ENCODE measurements around the gene ARID1B. TPM values are rescaled to one million over a fixed set of nuclear protein-coding genes. Genes with fewer than 3 reads are reported as not detected.

The ARID1B gene
- total and polyA plus RNA-seq, 10 of the 15 experiments (the other 5 are each of a cell fraction or from before 2014, with no cell fraction given), result 24.7 to 133 (median 54.6) TPM

- no peak for TF ChIP-seq EZH2 (IDR thresholded peaks at IDR 0.05; ENCODE audit: borderline replicate concordance, control insufficient read depth, low read depth, low read length)
These were observed 1.5 kb downstream of the ARID1B start (continued) for GRCh38 chr6:156778454-156779205.

GRCh38 chr6:156779206-156780094, 2.3 kb downstream of the ARID1B start:
- BruUV-seq (replicated peaks), result no TSS peak
- DNase-seq (ENCODE audit: low read depth, low spot score), result no peak
- no peak for TF ChIP-seq SUPT20H (IDR thresholded peaks at IDR 0.05; ENCODE audit: borderline replicate concordance, control insufficient read depth, low read depth, low read length)
- TF ChIP-seq IRF4 (IDR thresholded peaks at IDR 0.05; ENCODE audit: low read depth, low read length), result no peak
- TF ChIP-seq SREBF1 (IDR thresholded peaks at IDR 0.05; ENCODE audit: low read length), result no peak
- TF ChIP-seq ESRRA (IDR thresholded peaks at IDR 0.05; ENCODE audit: low read length), result no peak
- no peak for TF ChIP-seq SRF (IDR thresholded peaks at IDR 0.05; ENCODE audit: low read depth in 2 of 2, low read length in 2 of 2)
- TF ChIP-seq NR2F1 (conservative IDR thresholded peaks at IDR 0.05), result 0 out of 2 replicates have a peak, but pooled peaks have one; percentile 15
- TF ChIP-seq ZNF384 (IDR thresholded peaks at IDR 0.05; ENCODE audit: borderline replicate concordance, low read depth, low read length), result no peak
- TF ChIP-seq SMARCA5 (IDR thresholded peaks at IDR 0.05), result peak; percentile 59; the same call in 1 of the 2 replicates
- TF ChIP-seq, protein P1, sequence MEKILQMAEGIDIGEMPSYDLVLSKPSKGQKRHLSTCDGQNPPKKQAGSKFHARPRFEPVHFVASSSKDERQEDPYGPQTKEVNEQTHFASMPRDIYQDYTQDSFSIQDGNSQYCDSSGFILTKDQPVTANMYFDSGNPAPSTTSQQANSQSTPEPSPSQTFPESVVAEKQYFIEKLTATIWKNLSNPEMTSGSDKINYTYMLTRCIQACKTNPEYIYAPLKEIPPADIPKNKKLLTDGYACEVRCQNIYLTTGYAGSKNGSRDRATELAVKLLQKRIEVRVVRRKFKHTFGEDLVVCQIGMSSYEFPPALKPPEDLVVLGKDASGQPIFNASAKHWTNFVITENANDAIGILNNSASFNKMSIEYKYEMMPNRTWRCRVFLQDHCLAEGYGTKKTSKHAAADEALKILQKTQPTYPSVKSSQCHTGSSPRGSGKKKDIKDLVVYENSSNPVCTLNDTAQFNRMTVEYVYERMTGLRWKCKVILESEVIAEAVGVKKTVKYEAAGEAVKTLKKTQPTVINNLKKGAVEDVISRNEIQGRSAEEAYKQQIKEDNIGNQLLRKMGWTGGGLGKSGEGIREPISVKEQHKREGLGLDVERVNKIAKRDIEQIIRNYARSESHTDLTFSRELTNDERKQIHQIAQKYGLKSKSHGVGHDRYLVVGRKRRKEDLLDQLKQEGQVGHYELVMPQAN (conservative IDR thresholded peaks at IDR 0.05), result peak; percentile 50; the same call in 1 of the 2 replicates
- TF ChIP-seq SIN3A (IDR thresholded peaks at IDR 0.05; ENCODE audit: low read depth, low read length), result no peak
- TF ChIP-seq SMAD5 (IDR thresholded peaks at IDR 0.05; ENCODE audit: low read depth), result peak; percentile 41; the same call in 1 of the 2 replicates
- TF ChIP-seq YY1 (IDR thresholded peaks at IDR 0.05; ENCODE audit: low read depth, low read length), result peak; percentile 52; the same call in 1 of the 2 replicates
- TF ChIP-seq POLR2AphosphoS5 (IDR thresholded peaks at IDR 0.05; ENCODE audit: low read length), result peak; percentile 28; the same call in 1 of the 2 replicates
- TF ChIP-seq GATAD2B (conservative IDR thresholded peaks at IDR 0.05; ENCODE audit: low read depth), result peak; percentile 56
- no peak for TF ChIP-seq CHD4 (IDR thresholded peaks at IDR 0.05)
- TF ChIP-seq RUNX3 (IDR thresholded peaks at IDR 0.05; ENCODE audit: low read length), result 0 out of 2 replicates have a peak, but pooled peaks have one; percentile 6
- peak; percentile 23; the same call in 1 of the 2 replicates for TF ChIP-seq DPF2 (IDR thresholded peaks at IDR 0.05)
- peak; percentile 38 for TF ChIP-seq HDAC6 (IDR thresholded peaks at IDR 0.05; ENCODE audit: unreplicated experiment)
- TF ChIP-seq IKZF1 (conservative IDR thresholded peaks at IDR 0.05), result peak; percentile 74

More at GRCh38 chr6:156779206-156780094, 2.3 kb downstream of the ARID1B start:
- Histone ChIP-seq H4K20me1 (ENCODE audit: control insufficient read depth, insufficient read depth) (no peaks in the 10 kb centered on the region), H3K4me1 (ENCODE audit: control insufficient read depth, insufficient read depth, low read length) (peaks cover 21% of the 10 kb centered on the region), H3K9ac (ENCODE audit: control insufficient read depth, insufficient read depth, low read length) (peak overlapping the region; percentile 95), H3K4me2 (ENCODE audit: control insufficient read depth, insufficient read depth) (peak overlapping the region; percentile 92), H3K9me3 (replicated peaks; ENCODE audit: control insufficient read depth, insufficient read depth, low read length) (no peaks in the 10 kb centered on the region), H3K79me2 (ENCODE audit: control insufficient read depth, insufficient read depth, low read length) (peaks cover 93% of the 10 kb centered on the region), H3K27ac (ENCODE audit: control insufficient read depth, insufficient read depth) (peak overlapping the region; percentile 93), H3K4me3 (peak overlapping the region; percentile 89), H3K36me3 (ENCODE audit: control insufficient read depth in 2 of 2, insufficient read depth in 2 of 2, low read length in 1 of 2) (peaks cover 0 to 5% of the 10 kb centered on the region in 2 experiments; a peak in 1 of 4 replicates), H3K27me3 (replicated peaks in 1 of 2; ENCODE audit: control insufficient read depth in 2 of 2, insufficient read depth in 2 of 2, low read length in 1 of 2) (no peaks in the 10 kb centered on the region), H2AFZ (ENCODE audit: control insufficient read depth, low read depth, low read length) (peak overlapping the region; percentile 39)
- ChIA-PET CTCF (interaction anchor here (0.6 to 1.3 kb wide), 8 partner anchors 9 to 245 kb away, joined by 3 to 7 read pairs (median 4); no protein-coding TSS in a partner anchor), RAD21 (ENCODE audit: unreplicated experiment) (interaction anchor here (0.6 to 6.0 kb wide), 23 partner anchors 10 to 1578 kb away, joined by 3 to 30 read pairs (median 5); no protein-coding TSS in a partner anchor), POLR2A (interaction anchor here (0.6 to 3.6 kb wide), 10 partner anchors 9 to 142 kb away, joined by 3 to 19 read pairs (median 4); no protein-coding TSS in a partner anchor), SMC1A (ENCODE audit: uncharacterized antibody, unreplicated experiment) (interaction anchor here (0.5 to 3.0 kb wide), 25 partner anchors 10 to 1467 kb away, joined by 3 to 21 read pairs (median 5); no protein-coding TSS in a partner anchor)
- 2% methylated on average over 36 of the region's 108 CpGs for WGBS (ENCODE audit: insufficient coverage, insufficient replicate concordance, low lambda C conversion rate, missing lambda C conversion rate)
- ATAC-seq (peak; percentile 7), FAIRE-seq (no peak)
- intact Hi-C loops (cut with micrococcal nuclease; ENCODE audit: unreplicated experiment) (loop anchor here (1.0 to 10.0 kb wide), 4 partner anchors 81 to 385 kb away; no protein-coding TSS in a partner anchor), in situ Hi-C loops (cut with MboI) (no loop called here)

All from GM12878 (cell line).